NT2/D1 (cell line): ENCODE results near the gene TMEM175.

Experiments used
- SUZ12 ChIP-seq: IDR thresholded peaks from 2 replicates; pipeline ENCODE4 v1.6.1; 2011; ENCODE audit not compliant: insufficient read length, insufficient read depth; ENCODE audit errors: extremely low read depth
- YY1 ChIP-seq: IDR thresholded peaks from 2 replicates; pipeline ENCODE4 v1.6.1; 2011; ENCODE audit not compliant: insufficient read length, insufficient read depth
- ZNF274 ChIP-seq: IDR thresholded peaks from 2 replicates; pipeline ENCODE4 v1.6.1; 2011; ENCODE audit warnings: mild to moderate bottlenecking, low read depth, low read length

- no peak for TF ChIP-seq YY1
- no peak for TF ChIP-seq SUZ12
- no peak for TF ChIP-seq ZNF274
These were observed 32.2 kb downstream of the TMEM175 start for GRCh38 chr4:964346-965025.
